SK-N-SH (cell line): ENCODE measurements around the gene PIPOX. TPM values are rescaled to one million over a fixed set of nuclear protein-coding genes. Genes with fewer than 3 reads are reported as not detected.

Source experiments
- CTCF ChIA-PET: fragments of 300-600, 350-600 bp; formaldehyde crosslinking; extraction: SDS; loops from one replicate; lab custom pipeline; 2021; lab: Yijun Ruan, JAX
- POLR2A ChIA-PET: fragments of 350-600 bp; sonication (Branson Sonifier 250); formaldehyde crosslinking; extraction: SDS; loops from one replicate; lab custom pipeline; 2020; ENCODE audit warnings: antibody characterized with exemption, inconsistent platforms; lab: Yijun Ruan, JAX
- DNase-seq: peaks from one replicate; pipeline ENCODE4 v3.0.0; 2012
- H2AFZ ChIP-seq: fragments of 200-600 bp; sonication (generic); 2 replicates; pipeline ENCODE4 v1.8.1; 2016; ENCODE audit warnings: antibody characterized with exemption, mild to moderate bottlenecking, low read depth
- H3F3A ChIP-seq: fragments of 200-600 bp; sonication (generic); replicated peaks from 2 replicates; pipeline ENCODE3; 2016; ENCODE audit warnings: antibody characterized with exemption, mild to moderate bottlenecking; ENCODE audit not compliant: insufficient read depth
- H3K27ac ChIP-seq, 2 experiments: fragments of 200-500 bp in 1 of 2; fragments of 200-600 bp in 1 of 2; sonication (Bioruptor generic) in 1 of 2; sonication (generic), shearing (Covaris generic) in 1 of 2; 2 replicates each; pipeline versions ENCODE4 v1.5.1 to v1.6.1; 2014 to 2016; ENCODE audit warnings: low read depth in 2 of 2, inconsistent platforms in 1 of 2, low read length in 1 of 2, mild to moderate bottlenecking in 1 of 2, mixed read lengths in 1 of 2
- H3K27me3 ChIP-seq: fragments of 200-600 bp; sonication (generic), shearing (Covaris generic); 2 replicates; pipeline ENCODE4 v1.6.1; 2016; ENCODE audit warnings: mixed run types; ENCODE audit not compliant: insufficient read depth
- H3K36me3 ChIP-seq, 2 experiments: fragments of 200-500 bp in 1 of 2; fragments of 200-600 bp in 1 of 2; sonication (Bioruptor generic) in 1 of 2; sonication (generic) in 1 of 2; replicated peaks in 1 of 2; 2 replicates each; pipeline versions ENCODE3 to v1.5.1; 2014 to 2016; ENCODE audit warnings: low read length in 1 of 2, mild to moderate bottlenecking in 1 of 2; ENCODE audit not compliant: insufficient read depth in 2 of 2, control insufficient read depth in 1 of 2
- H3K4me1 ChIP-seq, 2 experiments: fragments of 200-500 bp in 1 of 2; fragments of 200-600 bp in 1 of 2; sonication (Bioruptor generic) in 1 of 2; sonication (generic), shearing (Covaris generic) in 1 of 2; 2 replicates each; pipeline versions ENCODE4 v1.5.1 to v1.6.1; 2014 to 2016; ENCODE audit warnings: low read depth in 1 of 2, low read length in 1 of 2, mixed run types in 1 of 2; ENCODE audit not compliant: insufficient read depth in 2 of 2, control insufficient read depth in 1 of 2
- H3K4me2 ChIP-seq: fragments of 200-600 bp; sonication (generic), shearing (Covaris generic); 2 replicates; pipeline ENCODE4 v1.6.1; 2017; ENCODE audit warnings: mixed run types
- H3K4me3 ChIP-seq, 2 experiments: fragments of 200-500 bp in 1 of 2; fragments of 200-600 bp in 1 of 2; sonication (Bioruptor generic) in 1 of 2; sonication (generic), shearing (Covaris generic) in 1 of 2; 2 replicates each; pipeline versions ENCODE4 v1.5.1 to v1.8.1; 2014 to 2016; ENCODE audit warnings: low read depth in 2 of 2, inconsistent platforms in 1 of 2, low read length in 1 of 2, mild to moderate bottlenecking in 1 of 2, mixed read lengths in 1 of 2, moderate library complexity in 1 of 2
- H3K79me2 ChIP-seq: fragments of 200-600 bp; sonication (generic); 2 replicates; pipeline ENCODE4 v1.8.1; 2017; ENCODE audit warnings: mild to moderate bottlenecking; ENCODE audit not compliant: insufficient read depth
- H3K9ac ChIP-seq: fragments of 200-600 bp; sonication (generic); 2 replicates; pipeline ENCODE4 v1.6.1; 2017; ENCODE audit warnings: mixed run types
- H3K9me2 ChIP-seq: fragments of 200-600 bp; sonication (generic); 2 replicates; pipeline ENCODE4 v1.6.1; 2017; ENCODE audit warnings: mixed run types
- H3K9me3 ChIP-seq: fragments of 200-600 bp; sonication (generic); 2 replicates; pipeline ENCODE4 v1.6.1; 2017; ENCODE audit warnings: mixed run types, mild to moderate bottlenecking, moderate library complexity
- H4K20me1 ChIP-seq: fragments of 200-600 bp; sonication (generic); 2 replicates; pipeline ENCODE4 v1.6.1; 2017; ENCODE audit warnings: mild to moderate bottlenecking, mixed run types; ENCODE audit not compliant: insufficient read depth
- CHD2 ChIP-seq: fragments of 150-350 bp; IDR thresholded peaks from 2 replicates; pipeline ENCODE4 v1.6.1; 2018; ENCODE audit warnings: low read length; ENCODE audit not compliant: partially characterized antibody
- ELF1 ChIP-seq: IDR thresholded peaks from 2 replicates; pipeline ENCODE4 v1.4.0; 2012
- EZH2phosphoT487 ChIP-seq: fragments of 200-600 bp; sonication (generic); IDR thresholded peaks from 2 replicates; pipeline ENCODE4 v1.6.1; 2017; ENCODE audit warnings: low read depth, mixed run types, mild to moderate bottlenecking, antibody characterized with exemption, moderate library complexity, borderline replicate concordance
- FOXM1 ChIP-seq: IDR thresholded peaks from 2 replicates; pipeline ENCODE4 v1.4.0; 2012; ENCODE audit warnings: low read depth, mild to moderate bottlenecking
- MAX ChIP-seq: IDR thresholded peaks from 2 replicates; pipeline ENCODE4 v1.4.0; 2012; ENCODE audit warnings: low read depth
- MEF2A ChIP-seq: IDR thresholded peaks from 2 replicates; pipeline ENCODE4 v1.4.0; 2012; ENCODE audit warnings: low read depth, borderline replicate concordance
- POLR2AphosphoS5 ChIP-seq: IDR thresholded peaks from 2 replicates; pipeline ENCODE4 v1.6.1; 2012; ENCODE audit warnings: low read depth, low read length
- RCOR1 ChIP-seq: fragments of 150-350 bp; IDR thresholded peaks from 2 replicates; pipeline ENCODE4 v1.6.1; 2017; ENCODE audit warnings: antibody characterized with exemption, low read length
- RFX5 ChIP-seq: IDR thresholded peaks from 2 replicates; pipeline ENCODE4 v1.6.1; 2012; ENCODE audit warnings: mild to moderate bottlenecking, improper control_type of control experiment, low read length
- RXRA ChIP-seq: IDR thresholded peaks from 2 replicates; pipeline ENCODE4 v1.4.0; 2012; ENCODE audit warnings: low read depth, mild to moderate bottlenecking, borderline replicate concordance
- TAF1 ChIP-seq: IDR thresholded peaks from 2 replicates; pipeline ENCODE4 v1.6.1; 2012; ENCODE audit warnings: low read depth, mild to moderate bottlenecking, low read length, moderate library complexity, borderline replicate concordance
- USF1 ChIP-seq: IDR thresholded peaks from 2 replicates; pipeline ENCODE4 v1.4.0; 2012; ENCODE audit warnings: low read depth, borderline replicate concordance
- WGBS: methylation state at CpG from one replicate; pipeline ENCODE4 v1.1.6; 2017; ENCODE audit warnings: low lambda C conversion rate; 5-methylcytosine and 5-hydroxymethylcytosine counted together
- polyA plus RNA-seq, 3 experiments: library from polyadenylated mRNA; depleted of rRNA; stranded (reverse); fragments of >200 nt; gene quantifications; 2 replicates each; pipeline ENCODE4 v1.2.3, GENCODE V29; 2012
- TF ChIP-seq, protein P1 (sequence below): IDR thresholded peaks from 2 replicates; pipeline ENCODE4 v1.6.1; 2012; ENCODE audit warnings: mild to moderate bottlenecking, low read depth, low read length, moderate library complexity

Gene PIPOX
- polyA plus RNA-seq, 1 of the 3 experiments (the other 2 are of a cell fraction) = 0.31 TPM

- H3K27ac ChIP-seq = no peak overlapping the region
- no peaks in the 10 kb centered on the region for H3K9me2 ChIP-seq
- H3F3A ChIP-seq = no peaks in the 10 kb centered on the region
- peaks cover 0 to 37% of the 10 kb centered on the region in 2 experiments; a peak in 3 of 4 replicates for H3K4me1 ChIP-seq
- H4K20me1 ChIP-seq = no peaks in the 10 kb centered on the region
- H3K36me3 ChIP-seq = peaks cover 0 to 25% of the 10 kb centered on the region in 2 experiments
- H3K4me2 ChIP-seq = no peak overlapping the region
- no peaks in the 10 kb centered on the region for H3K27me3 ChIP-seq
- no peaks in the 10 kb centered on the region for H3K79me2 ChIP-seq
- no peak overlapping the region for H3K9ac ChIP-seq
- no peak overlapping the region for H3K4me3 ChIP-seq
- CTCF ChIA-PET = interaction anchor here (1.4 to 3.4 kb wide), 5 partner anchors 10 to 146 kb away, joined by 5 to 14 read pairs (median 6); no protein-coding TSS in a partner anchor
- DNase-seq = no peak
- no peaks in the 10 kb centered on the region for H3K9me3 ChIP-seq
- 96% methylated on average over 4 of the region's 5 CpGs for WGBS
- no peak overlapping the region for H2AFZ ChIP-seq
- no peak for TF ChIP-seq POLR2AphosphoS5
- TF ChIP-seq USF1 = no peak
- TF ChIP-seq RCOR1 = no peak
- TF ChIP-seq FOXM1 = no peak
- no peak for TF ChIP-seq MEF2A
- no peak for TF ChIP-seq TAF1
- no peak for TF ChIP-seq ELF1
- POLR2A ChIA-PET = no interaction called here
Observed at GRCh38 chr17:29099527-29099926, 56.6 kb downstream of the PIPOX start.

DNA sequence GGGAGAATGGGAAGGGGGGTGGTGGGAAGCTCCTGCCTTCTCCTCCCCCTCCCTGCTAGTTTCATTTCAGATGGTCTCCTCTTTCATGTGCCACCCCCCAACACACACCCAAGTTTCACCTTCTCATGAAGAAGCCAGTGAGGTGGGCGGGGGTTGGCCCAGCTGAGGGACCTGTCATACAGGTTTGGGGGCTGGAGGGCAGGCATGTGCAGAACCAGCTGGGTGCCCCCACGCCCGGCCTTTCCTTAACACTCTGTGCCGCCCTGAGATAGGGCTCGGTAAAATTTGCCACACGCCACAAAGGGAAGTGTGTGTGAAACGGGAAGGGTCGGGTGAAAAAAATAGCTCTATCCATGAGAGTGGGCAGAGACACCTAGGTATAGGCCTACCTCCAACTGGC is 57.4 kb downstream of the PIPOX start:
- ChIA-PET CTCF (interaction anchor here (1.0 to 26.8 kb wide), 7 partner anchors 8 to 141 kb away, joined by 3 to 947 read pairs (median 7); partner anchors contain the start of gene PHF12), POLR2A (no interaction called here)
- 95% methylated on average over 8 of the region's 8 CpGs for WGBS
- no peak for DNase-seq
- H3K79me2 ChIP-seq = no peaks in the 10 kb centered on the region
- H3K4me1 ChIP-seq = peaks cover 0 to 37% of the 10 kb centered on the region in 2 experiments; a peak in 3 of 4 replicates
- no peaks in the 10 kb centered on the region for H4K20me1 ChIP-seq
- no peak overlapping the region for H2AFZ ChIP-seq
- H3K4me3 ChIP-seq = no peak overlapping the region
- no peaks in the 10 kb centered on the region for H3K9me2 ChIP-seq
- no peaks in the 10 kb centered on the region for H3K27me3 ChIP-seq
- H3K4me2 ChIP-seq = no peak overlapping the region
- H3K36me3 ChIP-seq = peaks cover 0 to 20% of the 10 kb centered on the region in 2 experiments
- TF ChIP-seq MEF2A (no peak), MAX (no peak), RFX5 (no peak), USF1 (no peak), EZH2phosphoT487 (no peak), CHD2 (no peak), RXRA (no peak)
- TF ChIP-seq, protein P1, sequence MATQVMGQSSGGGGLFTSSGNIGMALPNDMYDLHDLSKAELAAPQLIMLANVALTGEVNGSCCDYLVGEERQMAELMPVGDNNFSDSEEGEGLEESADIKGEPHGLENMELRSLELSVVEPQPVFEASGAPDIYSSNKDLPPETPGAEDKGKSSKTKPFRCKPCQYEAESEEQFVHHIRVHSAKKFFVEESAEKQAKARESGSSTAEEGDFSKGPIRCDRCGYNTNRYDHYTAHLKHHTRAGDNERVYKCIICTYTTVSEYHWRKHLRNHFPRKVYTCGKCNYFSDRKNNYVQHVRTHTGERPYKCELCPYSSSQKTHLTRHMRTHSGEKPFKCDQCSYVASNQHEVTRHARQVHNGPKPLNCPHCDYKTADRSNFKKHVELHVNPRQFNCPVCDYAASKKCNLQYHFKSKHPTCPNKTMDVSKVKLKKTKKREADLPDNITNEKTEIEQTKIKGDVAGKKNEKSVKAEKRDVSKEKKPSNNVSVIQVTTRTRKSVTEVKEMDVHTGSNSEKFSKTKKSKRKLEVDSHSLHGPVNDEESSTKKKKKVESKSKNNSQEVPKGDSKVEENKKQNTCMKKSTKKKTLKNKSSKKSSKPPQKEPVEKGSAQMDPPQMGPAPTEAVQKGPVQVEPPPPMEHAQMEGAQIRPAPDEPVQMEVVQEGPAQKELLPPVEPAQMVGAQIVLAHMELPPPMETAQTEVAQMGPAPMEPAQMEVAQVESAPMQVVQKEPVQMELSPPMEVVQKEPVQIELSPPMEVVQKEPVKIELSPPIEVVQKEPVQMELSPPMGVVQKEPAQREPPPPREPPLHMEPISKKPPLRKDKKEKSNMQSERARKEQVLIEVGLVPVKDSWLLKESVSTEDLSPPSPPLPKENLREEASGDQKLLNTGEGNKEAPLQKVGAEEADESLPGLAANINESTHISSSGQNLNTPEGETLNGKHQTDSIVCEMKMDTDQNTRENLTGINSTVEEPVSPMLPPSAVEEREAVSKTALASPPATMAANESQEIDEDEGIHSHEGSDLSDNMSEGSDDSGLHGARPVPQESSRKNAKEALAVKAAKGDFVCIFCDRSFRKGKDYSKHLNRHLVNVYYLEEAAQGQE = no peak
- no peaks in the 10 kb centered on the region for H3F3A ChIP-seq
- no peak overlapping the region for H3K9ac ChIP-seq
- no peak overlapping the region for H3K27ac ChIP-seq
- no peaks in the 10 kb centered on the region for H3K9me3 ChIP-seq
